ENCODE data around the gene MTMR2. TPM values are rescaled to one million over a fixed set of nuclear protein-coding genes. Genes with fewer than 3 reads are reported as not detected.
A peak's percentile ranks its signal among the peaks of the same experiment; 100 is the strongest.

MTMR2 gene
- total and polyA plus RNA-seq, 10 of the 15 experiments (the other 5 are each of a cell fraction or from before 2014, with no cell fraction given), result 7.6 to 46.6 (median 22.5) TPM

GRCh38 chr11:95845167-95845566 lies 78.7 kb downstream of the MTMR2 start (continued):
- TF ChIP-seq PBX3 (IDR thresholded peaks at IDR 0.05; ENCODE audit: insufficient replicate concordance, low read depth, low read length) (no peak), HDGF (IDR thresholded peaks at IDR 0.05) (no peak), POU2F2 (IDR thresholded peaks at IDR 0.05; ENCODE audit: borderline replicate concordance, low read depth, low read length) (no peak), IRF4 (IDR thresholded peaks at IDR 0.05; ENCODE audit: low read depth, low read length) (no peak), FOXM1 (IDR thresholded peaks at IDR 0.05; ENCODE audit: low read depth, low read length) (no peak)
- TF ChIP-seq, protein P1, sequence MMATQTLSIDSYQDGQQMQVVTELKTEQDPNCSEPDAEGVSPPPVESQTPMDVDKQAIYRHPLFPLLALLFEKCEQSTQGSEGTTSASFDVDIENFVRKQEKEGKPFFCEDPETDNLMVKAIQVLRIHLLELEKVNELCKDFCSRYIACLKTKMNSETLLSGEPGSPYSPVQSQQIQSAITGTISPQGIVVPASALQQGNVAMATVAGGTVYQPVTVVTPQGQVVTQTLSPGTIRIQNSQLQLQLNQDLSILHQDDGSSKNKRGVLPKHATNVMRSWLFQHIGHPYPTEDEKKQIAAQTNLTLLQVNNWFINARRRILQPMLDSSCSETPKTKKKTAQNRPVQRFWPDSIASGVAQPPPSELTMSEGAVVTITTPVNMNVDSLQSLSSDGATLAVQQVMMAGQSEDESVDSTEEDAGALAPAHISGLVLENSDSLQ (IDR thresholded peaks at IDR 0.05), result no peak

- Histone ChIP-seq H3K9ac (ENCODE audit: control insufficient read depth, insufficient read depth, low read length) (no peak overlapping the region), H4K20me1 (ENCODE audit: control insufficient read depth, insufficient read depth) (no peaks in the 10 kb centered on the region), H3K27me3 (replicated peaks in 1 of 2; ENCODE audit: control insufficient read depth in 2 of 2, insufficient read depth in 2 of 2, low read length in 1 of 2) (no peaks in the 10 kb centered on the region), H3K27ac (ENCODE audit: control insufficient read depth, insufficient read depth) (no peak overlapping the region), H3K9me3 (replicated peaks; ENCODE audit: control insufficient read depth, insufficient read depth, low read length) (no peaks in the 10 kb centered on the region), H3K4me2 (ENCODE audit: control insufficient read depth, insufficient read depth) (no peak overlapping the region), H3K79me2 (ENCODE audit: control insufficient read depth, insufficient read depth, low read length) (no peaks in the 10 kb centered on the region), H3K36me3 (ENCODE audit: control insufficient read depth in 2 of 2, insufficient read depth in 2 of 2, low read length in 1 of 2) (peaks cover 0 to 26% of the 10 kb centered on the region in 2 experiments), H2AFZ (ENCODE audit: control insufficient read depth, low read depth, low read length) (no peak overlapping the region), H3K4me3 (no peak overlapping the region), H3K4me1 (ENCODE audit: control insufficient read depth, insufficient read depth, low read length) (no peaks in the 10 kb centered on the region)
- POLR2A ChIA-PET, result interaction anchor here (1.1 to 2.4 kb wide), 2 partner anchors 507 to 553 kb away, joined by 3 to 7 read pairs; partner anchors contain the start of genes CCDC82, JRKL and MAML2
- TF ChIP-seq USF1 (IDR thresholded peaks at IDR 0.05; ENCODE audit: borderline replicate concordance, extremely low read length, insufficient read depth, low read depth, low read length) (no peak), CHD1 (IDR thresholded peaks at IDR 0.05; ENCODE audit: low read depth, low read length) (no peak), SMC3 (IDR thresholded peaks at IDR 0.05; ENCODE audit: borderline replicate concordance, low read length) (peak; percentile 72), RUNX3 (IDR thresholded peaks at IDR 0.05; ENCODE audit: low read length) (peak; percentile 53), RAD21 (IDR thresholded peaks at IDR 0.05; ENCODE audit: insufficient read depth, low read depth, low read length) (peak; percentile 96), CTCF (IDR thresholded peaks at IDR 0.05 in 2 of 3, conservative IDR thresholded peaks at IDR 0.05 in 1 of 3; ENCODE audit: control insufficient read depth in 2 of 3, extremely low read depth in 1 of 3, insufficient read depth in 1 of 3, low read depth in 3 of 3, low read length in 3 of 3) (peak; percentile 86 to 94 (median 88))
- RAD21 ChIA-PET (ENCODE audit: unreplicated experiment), result interaction anchor here (0.7 to 3.4 kb wide), 20 partner anchors 9 to 628 kb away, joined by 3 to 39 read pairs (median 5); partner anchors contain the start of genes CCDC82, CEP57, FAM76B and MAML2
- peak; percentile 97 for ATAC-seq
- no TSS peak for BruUV-seq (replicated peaks)
- in situ Hi-C loops (cut with MboI) (loop anchor here (5.0 kb wide), 1 partner anchor 556 kb away; the partner anchor contains the start of gene JRKL), intact Hi-C loops (cut with micrococcal nuclease; ENCODE audit: unreplicated experiment) (loop anchor here (1.0 kb wide), 2 partner anchors 132 to 590 kb away; no protein-coding TSS in a partner anchor)
- CTCF ChIA-PET, result interaction anchor here (0.6 to 5.1 kb wide), 54 partner anchors 9 to 686 kb away, joined by 3 to 101 read pairs (median 4); partner anchors contain the start of genes CCDC82, CEP57, FAM76B and JRKL
- DNase-seq (ENCODE audit: low read depth, low spot score), result peak; percentile 13
- WGBS (ENCODE audit: insufficient coverage, insufficient replicate concordance, low lambda C conversion rate, missing lambda C conversion rate), result 39% methylated on average over 3 of the region's 3 CpGs
- SMC1A ChIA-PET (ENCODE audit: uncharacterized antibody, unreplicated experiment), result interaction anchor here (0.7 to 6.1 kb wide), 24 partner anchors 8 to 627 kb away, joined by 3 to 34 read pairs (median 4); partner anchors contain the start of gene MAML2
- FAIRE-seq, result peak; percentile 80
These were observed 88.0 kb downstream of the MTMR2 start for GRCh38 chr11:95835768-95836488.
